Inferior parietal cortex (tissue), 1 donor: ENCODE measurements around the gene MROH9.
A peak's percentile ranks its signal among the peaks of the same experiment; 100 is the strongest.
"Not testable (repeated sequence)": the region's sequence is repeated elsewhere in the genome, so short reads cannot be mapped to it uniquely, and the experiment has no call there.

Experiments used
- DNase-seq: peaks from one replicate; pipeline ENCODE4 v3.0.0-alpha.2; 2016; ENCODE audit errors: extremely low spot score

Gene MROH9, protein sequence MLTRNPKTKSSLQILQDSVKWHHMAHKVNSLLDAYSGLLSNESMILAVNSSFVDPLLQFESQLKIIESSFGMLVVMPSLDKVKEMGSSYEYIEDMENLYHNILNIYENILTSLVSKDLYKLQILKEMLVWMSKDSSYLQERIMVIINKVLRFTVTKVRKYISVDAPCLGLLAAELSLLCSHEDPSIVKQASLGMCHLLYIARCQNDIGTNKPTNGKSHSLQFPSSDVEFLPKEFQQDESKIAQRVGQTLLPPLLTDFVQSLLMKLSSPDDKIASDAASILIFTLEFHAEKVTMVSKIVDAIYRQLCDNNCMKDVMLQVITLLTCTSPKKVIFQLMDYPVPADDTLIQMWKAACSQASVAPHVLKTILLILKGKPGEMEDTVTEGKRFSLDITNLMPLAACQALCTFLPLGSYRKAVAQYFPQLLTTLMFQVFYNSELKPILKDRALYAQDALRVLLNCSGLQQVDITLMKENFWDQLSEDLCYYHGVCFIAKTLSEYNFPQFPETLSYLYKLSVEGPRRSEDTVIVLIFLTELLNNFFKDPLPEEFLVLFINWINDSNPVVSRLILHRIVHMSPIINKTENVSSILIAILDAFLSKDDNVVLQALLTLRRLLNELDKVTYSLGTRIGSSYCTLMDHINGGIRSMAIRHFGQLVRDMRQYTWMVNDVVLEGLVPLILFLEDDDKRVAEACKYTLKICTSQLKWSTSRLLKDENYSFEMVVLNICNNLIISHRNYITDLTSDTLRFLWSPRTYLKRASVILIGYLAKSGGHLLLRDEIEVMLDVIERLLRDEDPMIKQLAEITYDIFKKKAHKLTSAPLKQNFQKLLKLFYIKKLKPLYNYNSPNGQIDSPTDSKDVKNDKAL

DNA sequence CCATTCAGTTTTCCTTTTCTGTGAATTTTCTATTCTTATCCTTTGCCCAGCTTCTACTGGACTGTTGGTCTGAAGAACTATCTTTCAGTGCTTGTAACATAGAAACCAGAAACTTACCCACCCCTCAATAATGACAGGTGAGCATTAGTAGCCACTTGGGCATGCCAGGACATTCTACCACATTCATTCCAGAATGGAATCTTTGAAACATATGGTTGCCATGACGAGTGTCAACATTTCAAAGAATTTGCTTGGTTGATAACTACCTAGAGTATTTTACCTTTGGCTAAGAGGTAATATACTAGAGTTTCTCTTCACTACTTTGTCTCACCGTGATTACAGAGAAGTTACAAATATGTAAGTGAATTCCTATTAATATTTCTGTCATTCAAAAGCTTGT, at the start of gene MROH9:
MROH9 (plus strand) TSS at position 304 of the 400 bp plus-strand sequence. CDS start 10,023 bp downstream, outside the sequence.
- DNase-seq = no peak

DNA sequence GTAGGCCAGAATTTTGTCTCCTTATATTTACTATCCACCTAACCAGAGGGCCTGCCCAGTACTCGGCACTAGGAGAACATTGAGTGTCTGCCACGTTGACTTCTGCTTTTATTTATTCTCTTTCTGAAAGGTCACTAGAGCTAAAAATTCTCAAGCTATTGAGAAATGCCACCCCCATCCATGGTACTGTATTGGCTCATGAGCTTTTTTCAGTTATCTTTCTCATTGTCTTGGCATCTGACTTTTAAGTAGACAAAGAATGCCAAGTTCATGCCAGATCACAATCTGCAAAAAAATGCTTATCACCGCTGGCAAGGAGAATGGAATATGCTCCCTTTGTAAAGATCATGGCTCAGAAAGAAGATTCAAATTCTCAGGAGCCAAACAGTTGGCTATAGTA, 49.8 kb upstream of the MROH9 start:
- DNase-seq = no peak

DNA sequence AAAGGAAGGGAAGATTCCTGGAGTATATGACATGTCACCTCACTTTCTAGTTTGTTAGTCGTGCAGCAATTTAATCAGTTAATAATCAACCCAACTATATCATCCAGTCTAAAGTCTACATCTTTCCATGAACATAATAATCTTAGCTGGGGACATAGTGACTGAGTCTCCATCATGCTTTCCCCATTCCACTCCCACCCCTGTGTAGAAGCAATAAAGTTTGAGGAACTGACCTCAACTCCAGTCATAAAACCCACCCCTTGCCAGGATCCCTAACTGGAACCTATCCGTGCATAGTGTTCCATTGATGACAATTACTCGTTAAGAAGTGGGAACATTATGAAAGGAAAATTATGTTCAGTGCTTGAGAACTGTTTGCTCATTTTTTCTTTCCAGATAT, 48.9 kb upstream of the MROH9 start:
- no peak for DNase-seq

DNA sequence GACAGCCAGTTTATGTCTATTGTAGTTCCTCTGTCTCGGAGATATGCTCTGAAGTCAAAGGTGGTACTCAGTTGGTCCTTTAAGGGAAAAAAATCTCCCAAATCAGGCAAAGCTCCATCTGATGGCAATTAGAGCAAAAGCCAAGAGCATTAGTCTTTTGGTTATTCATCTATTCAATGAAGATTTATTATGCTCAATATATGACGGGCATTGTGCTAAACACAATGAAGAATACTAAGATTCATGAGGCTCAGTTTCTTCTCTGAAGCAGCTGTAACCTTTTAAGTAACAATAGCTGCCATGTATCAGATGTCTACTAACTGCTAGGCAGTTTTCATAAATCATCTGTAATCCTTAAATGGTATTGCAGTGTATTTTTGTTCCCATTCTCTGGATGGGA, 47.6 kb upstream of the MROH9 start:
- DNase-seq = no peak

DNA sequence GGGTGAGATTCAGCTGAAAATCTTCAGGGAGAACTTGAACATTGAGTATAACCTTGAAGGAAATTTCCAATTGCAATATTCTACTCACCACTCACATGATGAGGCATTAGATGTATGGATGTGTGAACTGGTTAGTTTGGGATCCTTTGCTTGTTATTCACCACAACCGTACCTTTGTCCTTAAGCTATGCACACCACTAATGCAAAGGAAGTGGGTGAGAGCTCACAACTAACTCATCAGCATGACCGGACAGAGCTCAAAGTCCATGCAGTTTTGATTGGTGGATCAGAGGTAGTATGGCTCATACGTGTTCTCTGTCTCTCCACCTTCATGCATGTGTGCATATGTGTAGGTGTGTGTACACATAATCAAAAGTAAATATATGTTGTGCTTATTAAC, 43.5 kb upstream of the MROH9 start:
- DNase-seq = no peak

DNA sequence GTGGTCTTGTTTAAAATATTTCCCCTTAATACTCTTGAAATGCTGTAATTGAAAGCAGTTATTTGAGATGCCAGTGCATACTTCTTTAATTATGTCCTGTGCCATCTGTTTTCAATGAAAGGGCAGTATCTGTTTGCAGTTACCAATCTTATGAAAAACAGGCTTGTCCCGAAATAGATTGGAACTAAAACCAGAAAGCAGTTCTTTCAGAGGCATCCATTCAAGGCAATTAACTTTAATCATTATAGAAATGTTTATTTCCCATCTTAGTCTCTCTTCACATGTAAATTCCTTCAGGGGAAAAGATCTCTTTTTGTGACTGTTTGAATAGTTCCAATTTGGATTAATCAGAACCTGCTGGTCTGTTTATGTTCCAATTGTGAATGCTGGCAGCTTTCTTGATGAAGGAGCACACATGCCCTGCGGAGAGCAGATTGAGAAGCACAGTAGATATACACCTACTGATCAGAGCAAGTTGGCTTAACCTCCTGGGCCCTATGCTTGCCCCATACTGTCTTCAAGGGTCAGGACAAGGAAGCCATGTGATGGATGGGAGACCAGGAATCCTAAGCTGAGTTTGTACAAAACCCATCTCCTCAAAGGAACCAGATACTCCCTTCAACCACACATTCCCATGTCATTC, 41.6 kb upstream of the MROH9 start:
- DNase-seq = no peak

DNA sequence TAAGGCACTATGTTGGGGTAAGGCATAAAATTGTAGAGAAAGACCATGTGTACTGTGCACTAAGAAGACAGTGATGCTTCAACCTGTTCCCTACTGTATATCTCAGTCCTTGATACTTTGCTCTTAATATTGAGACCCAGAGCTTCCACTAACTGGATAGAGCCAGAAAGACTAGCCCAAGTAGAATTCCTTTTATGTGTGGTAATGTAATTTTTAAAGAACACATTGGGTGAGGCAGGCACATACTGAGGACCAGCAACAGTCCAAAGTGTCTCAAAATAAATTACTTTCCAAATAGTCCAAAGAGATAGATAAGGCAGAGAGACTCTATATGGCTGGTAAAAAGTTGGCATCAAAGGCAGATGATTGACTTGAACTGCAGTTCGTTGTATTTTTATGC, 31.4 kb upstream of the MROH9 start:
- DNase-seq = no peak

DNA sequence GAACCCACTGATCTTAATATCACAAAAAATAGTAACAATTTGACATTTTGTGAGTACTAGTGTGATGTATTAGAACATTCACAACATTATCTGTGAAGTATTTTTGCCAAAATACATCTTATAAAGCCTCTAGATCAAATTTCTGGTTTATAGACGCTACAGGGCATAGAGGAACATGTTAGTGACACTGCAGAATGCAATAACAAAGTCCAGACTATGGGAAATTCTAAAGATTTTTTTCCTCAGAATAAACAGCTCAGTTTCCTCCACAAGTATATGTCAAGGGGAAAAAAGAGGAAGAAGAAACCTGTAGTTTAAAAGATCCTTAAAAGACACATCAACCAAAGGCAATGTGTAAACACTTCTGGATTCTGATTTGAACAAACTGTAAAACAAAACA, 26.4 kb upstream of the MROH9 start:
- DNase-seq = no peak

DNA sequence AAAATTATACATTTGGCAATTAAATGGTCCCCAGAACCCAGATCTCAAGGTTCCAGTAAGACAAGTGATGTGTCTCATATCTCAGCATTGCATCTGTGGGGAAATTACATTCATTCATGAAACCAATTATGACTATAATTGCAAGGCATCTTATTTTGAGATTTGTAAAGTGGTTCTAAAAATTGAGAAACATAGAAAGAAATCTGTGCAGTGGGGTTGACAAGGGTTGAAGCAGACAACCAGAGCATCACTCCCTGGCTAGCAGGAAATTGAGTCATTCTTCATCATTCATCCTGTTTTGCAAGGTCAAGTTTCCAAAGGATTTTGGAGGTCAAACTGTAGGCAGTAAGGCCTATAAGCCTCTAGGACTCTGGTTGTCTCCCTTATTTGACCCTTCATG, 25.1 kb upstream of the MROH9 start:
- no peak for DNase-seq

DNA sequence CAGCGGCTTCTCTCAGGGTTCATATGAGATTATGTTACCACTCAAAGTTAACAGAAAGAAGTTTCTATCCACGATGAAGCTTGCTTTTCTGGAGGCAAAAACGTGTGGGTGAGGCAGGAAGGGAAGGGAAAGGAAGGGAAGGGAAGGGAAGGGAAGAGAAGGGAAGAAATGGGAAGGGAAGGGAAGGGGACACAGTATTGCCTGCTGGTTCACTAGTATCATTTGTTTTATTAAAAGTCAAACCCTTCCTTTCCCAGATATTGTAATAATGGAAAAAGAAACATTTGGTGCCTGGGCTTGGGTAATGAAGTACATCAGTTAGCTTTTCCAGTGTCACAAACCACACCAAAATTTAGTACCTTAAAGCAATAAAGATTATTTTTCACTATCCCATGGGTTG, 18.0 kb upstream of the MROH9 start:
- no peak for DNase-seq

DNA sequence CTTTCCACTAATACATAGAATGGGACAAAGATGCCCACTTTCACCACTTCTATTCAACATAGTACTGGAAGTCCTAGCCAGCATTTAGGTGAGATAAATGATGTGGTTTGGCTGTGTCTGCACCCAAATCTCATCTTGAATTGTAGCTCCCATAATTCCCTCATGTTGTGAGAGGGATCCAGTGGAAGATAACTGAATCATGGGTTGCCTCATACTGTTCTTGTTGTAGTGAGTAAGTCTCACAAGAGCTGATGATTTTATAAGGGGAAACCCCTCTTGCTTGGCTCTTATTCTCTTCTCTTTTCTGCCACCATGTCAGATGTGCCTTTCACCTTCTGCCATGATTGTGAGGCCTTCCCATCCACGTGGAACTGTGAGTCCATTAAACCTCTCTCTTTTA, 10.7 kb upstream of the MROH9 start:
- DNase-seq = not testable (repeated sequence)

DNA sequence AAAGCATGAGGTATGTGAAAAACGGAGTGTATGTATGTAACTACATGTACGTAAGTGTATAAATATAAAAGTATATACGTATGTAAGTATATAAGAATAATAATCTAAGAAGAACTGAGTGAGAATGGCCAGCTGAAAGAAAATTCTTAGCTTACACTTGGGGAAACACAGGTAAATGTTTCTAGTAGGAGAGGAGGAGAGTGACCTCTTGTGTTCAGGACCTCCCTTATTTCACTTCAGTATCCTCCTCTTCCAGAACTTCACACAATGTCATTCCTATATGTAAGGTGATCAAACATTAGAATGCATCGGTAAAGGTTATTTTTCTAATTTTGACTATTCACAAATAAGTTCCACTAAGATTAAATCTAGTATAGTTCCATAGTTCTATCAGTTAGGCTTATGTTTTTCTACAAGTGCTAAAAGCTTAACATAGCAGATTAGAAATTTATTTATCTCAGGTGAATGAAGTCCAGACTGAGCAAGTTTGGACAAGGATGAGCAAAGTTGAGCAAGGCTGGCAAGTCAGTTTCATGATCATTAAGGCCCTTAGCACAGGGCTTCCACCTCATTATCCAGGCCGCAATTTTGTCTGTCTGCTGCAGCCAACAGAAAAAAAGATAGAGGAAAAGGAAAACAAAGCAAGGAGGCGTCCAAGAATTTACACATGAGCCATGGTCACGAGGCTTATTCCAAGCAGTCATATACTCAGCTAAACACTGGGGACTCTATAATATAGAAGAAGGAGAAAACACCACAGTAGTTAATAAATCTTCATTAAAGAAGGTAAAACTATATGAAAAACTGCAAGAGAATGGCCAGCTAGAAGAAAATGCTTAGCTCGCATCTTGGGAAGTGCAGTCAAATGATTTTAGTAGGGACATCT, 7.1 kb upstream of the MROH9 start:
- DNase-seq = no peak

DNA sequence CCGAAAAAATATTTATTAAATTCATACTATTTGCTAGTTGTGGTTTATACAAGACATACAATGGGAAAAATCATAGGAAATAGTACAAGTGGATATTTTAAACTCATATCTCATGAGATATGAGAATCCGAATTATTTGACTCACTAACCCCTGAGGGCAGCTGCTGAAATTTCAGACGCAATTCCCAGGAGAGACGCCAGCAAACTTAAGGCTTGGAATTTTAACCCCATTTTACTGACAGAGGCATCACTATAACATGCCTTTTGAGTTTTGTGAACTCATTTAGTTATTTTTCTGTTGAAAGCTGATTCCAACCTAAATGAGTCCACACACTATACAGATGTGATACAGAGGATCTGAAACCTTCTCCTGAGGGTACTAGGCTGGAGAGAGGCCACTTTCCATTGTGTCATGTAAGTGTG, 5.9 kb upstream of the MROH9 start:
- DNase-seq = no peak

DNA sequence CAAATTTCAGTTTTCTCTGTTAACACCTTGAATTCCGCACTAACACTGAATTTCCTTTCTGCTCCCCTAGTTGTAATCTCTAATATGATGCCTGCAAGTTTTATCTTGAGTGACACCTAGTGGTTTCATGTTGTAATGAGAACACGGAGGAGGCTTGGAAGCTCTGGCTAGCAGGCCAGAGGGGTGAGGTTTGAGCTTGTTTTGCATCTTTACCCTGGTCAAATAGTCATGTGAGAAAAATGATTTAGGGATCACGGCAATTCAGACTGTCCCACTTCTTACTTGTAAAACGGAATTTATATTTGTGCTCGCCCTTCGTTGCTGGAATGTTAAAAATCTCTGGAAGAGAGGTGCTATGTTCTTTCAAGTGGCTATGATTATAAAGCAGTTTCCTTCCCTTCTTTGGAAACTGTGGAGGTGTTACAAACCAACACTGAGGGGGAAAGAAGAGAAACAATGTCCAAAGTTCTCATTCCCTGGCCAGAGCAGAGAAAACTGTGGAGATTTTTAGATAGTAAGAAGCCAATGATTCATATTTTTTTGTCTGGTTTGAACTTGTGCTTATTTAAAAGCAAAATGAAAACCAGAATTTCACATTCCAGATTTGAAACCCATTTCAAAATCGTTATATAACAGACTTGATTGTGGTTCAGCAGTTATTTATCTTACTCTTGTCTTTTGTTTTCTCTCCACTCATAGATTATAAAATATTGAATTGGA, 5.3 kb upstream of the MROH9 start:
- DNase-seq = peak; percentile 85

DNA sequence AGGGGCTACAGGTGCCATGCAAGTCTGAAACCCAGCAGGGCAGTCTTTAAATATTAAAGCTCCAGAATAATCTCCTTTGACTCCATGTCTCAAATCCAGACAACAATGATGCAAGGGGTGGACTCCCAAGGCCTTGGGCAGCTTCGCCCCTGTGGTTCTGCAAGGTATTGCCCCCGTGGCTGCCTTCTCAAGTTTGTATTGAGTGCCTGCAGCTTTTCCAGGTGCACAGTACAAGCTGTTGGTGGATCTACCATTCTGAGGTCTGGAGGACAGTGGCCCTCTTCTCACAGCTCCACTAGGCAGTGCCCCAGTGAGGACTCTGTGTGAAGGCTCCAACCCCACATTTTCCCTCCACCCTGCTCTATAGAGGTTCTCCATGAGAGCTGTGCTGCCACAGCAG, 3.7 kb upstream of the MROH9 start:
- DNase-seq = no peak

DNA sequence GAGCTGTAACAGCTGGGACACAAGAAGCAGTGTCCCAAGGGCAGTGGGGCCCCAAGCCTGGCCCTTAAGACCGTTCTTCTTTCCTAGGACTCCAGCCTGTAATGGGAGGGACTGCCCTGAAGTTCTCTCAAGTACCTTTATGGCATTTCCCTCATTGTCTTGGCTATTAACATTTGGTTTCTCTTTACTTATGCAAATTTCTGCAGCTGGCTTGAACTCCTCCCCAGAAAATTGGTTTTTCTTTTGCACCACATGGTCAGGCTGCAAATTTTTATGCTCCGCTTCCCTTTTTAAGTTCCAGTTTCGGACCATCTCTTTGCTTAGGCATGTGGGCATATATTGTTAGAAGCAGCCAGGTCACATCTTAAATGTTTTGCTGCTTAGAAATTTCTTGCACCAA, 3.1 kb upstream of the MROH9 start:
- no peak for DNase-seq

DNA sequence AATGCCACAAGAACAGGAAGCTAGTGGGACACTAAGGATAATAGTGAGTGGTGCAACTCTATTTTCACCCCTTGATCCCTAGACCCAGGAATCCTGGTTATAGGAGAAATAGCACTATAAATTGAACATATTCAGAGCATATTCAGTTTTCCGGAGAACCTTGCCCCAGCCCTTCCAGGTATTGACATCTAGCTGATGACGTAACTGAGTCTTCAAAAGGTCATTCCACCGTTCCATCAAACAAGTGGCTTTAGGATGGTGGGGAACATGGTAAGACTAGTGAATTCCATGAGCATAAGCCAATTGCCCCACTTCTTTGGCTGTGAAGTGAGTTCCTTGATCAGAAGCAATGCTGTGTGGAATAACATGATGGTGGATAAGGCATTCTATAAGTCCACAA, 2.9 kb downstream of the MROH9 start:
- DNase-seq = no peak

DNA sequence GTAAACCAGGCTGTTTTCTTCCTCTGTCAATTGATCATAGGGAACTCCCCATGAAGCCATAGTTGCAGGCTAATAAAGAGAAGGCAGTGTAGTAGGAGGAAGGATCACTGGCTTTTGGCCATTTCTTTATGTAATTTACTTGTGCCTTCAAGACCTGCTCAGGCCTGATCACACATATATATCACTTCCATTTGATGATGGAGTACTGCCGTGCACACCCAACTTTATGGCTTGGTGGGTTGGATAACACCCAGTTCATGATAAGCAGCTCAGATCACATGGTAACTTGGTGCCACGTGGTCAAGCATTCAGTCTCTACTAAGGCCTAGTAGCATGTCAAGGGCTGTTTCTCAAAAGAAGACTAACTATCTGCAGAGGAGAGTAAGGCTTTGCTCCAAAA, 4.1 kb downstream of the MROH9 start:
- DNase-seq = no peak

DNA sequence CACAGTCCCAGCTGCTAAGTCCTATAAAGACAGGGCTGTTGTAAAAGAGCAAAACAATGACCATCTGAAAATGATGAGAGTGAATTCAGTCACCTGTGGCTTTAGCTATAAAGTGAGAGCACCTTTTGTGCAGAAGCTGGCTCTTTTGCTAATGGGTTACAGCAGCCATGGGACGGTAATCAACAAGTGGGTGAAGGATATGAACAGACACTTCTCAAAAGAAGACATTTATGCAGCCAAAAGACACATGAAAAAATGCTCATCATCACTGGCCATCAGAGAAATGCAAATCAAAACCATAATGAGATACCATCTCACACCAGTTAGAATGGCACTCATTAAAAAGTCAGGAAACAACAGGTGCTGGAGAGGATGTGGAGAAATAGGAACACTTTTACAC, 16.4 kb downstream of the MROH9 start:
- DNase-seq = not testable (repeated sequence)

DNA sequence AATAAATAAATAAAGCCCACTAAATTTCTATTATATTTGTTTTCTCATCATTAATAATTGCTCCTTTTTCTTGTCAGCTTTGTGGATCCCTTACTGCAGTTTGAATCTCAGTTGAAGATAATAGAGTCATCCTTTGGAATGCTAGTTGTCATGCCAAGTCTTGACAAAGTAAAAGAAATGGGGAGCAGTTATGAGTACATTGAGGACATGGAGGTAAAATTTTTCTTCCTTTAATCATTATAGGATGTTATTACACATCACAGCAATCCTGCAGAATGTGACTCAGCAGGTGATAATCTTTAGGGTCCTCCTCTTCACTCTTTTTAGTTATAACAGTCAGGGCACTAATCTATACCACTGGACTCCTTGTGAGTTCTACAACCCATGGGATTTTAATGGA, 24.1 kb downstream of the MROH9 start:
- no peak for DNase-seq

DNA sequence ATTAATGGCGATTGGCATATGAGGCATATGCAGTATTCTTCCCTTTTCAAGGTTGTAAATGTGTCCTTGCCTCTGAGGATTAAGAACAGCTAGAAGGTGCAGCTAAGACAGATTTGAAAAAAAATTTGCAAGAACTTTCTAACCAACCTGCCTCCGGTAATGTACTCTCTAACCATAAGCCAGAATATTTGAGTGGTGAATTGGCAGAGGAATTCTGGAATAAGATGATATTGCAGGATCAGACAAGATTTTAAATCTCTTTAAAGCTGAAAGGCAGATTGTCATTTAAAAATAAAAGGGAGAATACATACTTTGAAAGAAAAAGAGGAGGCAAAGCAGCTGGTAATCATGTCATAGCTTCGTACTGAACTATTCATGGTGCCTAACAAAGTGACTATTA, 29.2 kb downstream of the MROH9 start:
- DNase-seq = no peak
